ENCODE results near the gene CSAD.

DNA sequence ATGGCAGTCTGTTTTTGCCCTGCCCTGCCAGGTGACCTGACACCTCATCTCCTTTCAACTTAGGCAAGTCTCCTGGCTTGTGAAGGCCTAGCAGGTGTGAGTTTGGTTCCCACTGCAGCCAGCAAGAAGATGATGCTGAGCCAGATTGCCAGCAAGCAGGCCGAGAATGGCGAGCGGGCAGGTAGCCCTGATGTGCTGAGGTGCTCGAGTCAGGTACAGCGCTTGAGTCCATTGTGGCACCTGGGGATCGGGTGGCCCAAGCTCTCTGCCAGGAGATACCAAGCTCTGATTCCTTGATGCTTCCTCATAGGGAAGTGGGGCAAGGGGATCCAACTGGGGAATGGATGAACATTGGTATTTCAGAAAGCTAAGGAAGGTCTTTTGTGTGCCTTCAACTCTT lies 4.1 kb upstream of the CSAD start:
- TF ChIP-seq, protein P1, sequence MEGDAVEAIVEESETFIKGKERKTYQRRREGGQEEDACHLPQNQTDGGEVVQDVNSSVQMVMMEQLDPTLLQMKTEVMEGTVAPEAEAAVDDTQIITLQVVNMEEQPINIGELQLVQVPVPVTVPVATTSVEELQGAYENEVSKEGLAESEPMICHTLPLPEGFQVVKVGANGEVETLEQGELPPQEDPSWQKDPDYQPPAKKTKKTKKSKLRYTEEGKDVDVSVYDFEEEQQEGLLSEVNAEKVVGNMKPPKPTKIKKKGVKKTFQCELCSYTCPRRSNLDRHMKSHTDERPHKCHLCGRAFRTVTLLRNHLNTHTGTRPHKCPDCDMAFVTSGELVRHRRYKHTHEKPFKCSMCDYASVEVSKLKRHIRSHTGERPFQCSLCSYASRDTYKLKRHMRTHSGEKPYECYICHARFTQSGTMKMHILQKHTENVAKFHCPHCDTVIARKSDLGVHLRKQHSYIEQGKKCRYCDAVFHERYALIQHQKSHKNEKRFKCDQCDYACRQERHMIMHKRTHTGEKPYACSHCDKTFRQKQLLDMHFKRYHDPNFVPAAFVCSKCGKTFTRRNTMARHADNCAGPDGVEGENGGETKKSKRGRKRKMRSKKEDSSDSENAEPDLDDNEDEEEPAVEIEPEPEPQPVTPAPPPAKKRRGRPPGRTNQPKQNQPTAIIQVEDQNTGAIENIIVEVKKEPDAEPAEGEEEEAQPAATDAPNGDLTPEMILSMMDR (optimal IDR thresholded peaks at IDR 0.05 in 1 of 3, IDR thresholded peaks at IDR 0.05 in 1 of 3, conservative IDR thresholded peaks at IDR 0.05 in 1 of 3; ENCODE audit: extremely low read depth in 1 of 3, insufficient read depth in 2 of 3, low read length in 3 of 3) = no peak
- TF ChIP-seq EZH2 (IDR thresholded peaks at IDR 0.05; ENCODE audit: low read length) = no peak

Data from keratinocyte (primary cell).